HG03432 (cell line): ENCODE results near the gene FBLN2.

ENCODE experiments used
- ATAC-seq: cut with Tn5 transposase; IDR thresholded peaks from one replicate; pipeline ENCODE4 v1.9.1; 2021; ENCODE audit warnings: mild to moderate bottlenecking, moderate library complexity; ENCODE audit not compliant: unreplicated experiment

Gene FBLN2

GRCh38 chr3:13656584-13657301 lies 107.8 kb downstream of the FBLN2 start:
- no peak for ATAC-seq

- peak; percentile 84 for ATAC-seq
Observed at GRCh38 chr3:13657660-13658435, 108.9 kb downstream of the FBLN2 start.

DNA sequence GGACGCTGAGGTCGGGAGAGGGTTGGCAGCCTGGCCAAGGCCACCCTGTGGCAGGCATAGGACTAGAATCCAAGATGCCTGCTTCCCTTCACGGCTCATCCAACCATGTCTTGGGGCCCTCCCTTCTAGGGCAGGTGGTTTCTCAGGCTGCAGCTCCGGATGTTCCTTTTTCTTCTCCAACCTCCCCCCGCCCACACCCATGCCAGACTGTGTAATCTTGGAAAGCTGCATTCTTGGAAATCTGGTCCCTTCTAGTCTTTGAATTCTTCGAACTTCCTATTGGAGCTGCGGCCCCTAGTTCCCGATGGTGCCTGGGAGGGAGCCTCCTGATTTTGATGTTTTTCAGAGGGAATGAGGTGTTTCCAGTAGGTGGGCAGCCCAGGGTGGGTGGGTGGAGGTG lies 109.8 kb downstream of the FBLN2 start:
- ATAC-seq, result no peak

- no peak for ATAC-seq
Observed at GRCh38 chr3:13659221-13659969, 110.5 kb downstream of the FBLN2 start.

- no peak for ATAC-seq
Observed at GRCh38 chr3:13660042-13660874, 111.3 kb downstream of the FBLN2 start.

- ATAC-seq, result no peak
Observed at GRCh38 chr3:13661121-13661520, 112.2 kb downstream of the FBLN2 start.

GRCh38 chr3:13662238-13662847 lies 113.4 kb downstream of the FBLN2 start:
- ATAC-seq, result no peak

GRCh38 chr3:13663781-13664535 lies 115.0 kb downstream of the FBLN2 start:
- ATAC-seq, result no peak

DNA sequence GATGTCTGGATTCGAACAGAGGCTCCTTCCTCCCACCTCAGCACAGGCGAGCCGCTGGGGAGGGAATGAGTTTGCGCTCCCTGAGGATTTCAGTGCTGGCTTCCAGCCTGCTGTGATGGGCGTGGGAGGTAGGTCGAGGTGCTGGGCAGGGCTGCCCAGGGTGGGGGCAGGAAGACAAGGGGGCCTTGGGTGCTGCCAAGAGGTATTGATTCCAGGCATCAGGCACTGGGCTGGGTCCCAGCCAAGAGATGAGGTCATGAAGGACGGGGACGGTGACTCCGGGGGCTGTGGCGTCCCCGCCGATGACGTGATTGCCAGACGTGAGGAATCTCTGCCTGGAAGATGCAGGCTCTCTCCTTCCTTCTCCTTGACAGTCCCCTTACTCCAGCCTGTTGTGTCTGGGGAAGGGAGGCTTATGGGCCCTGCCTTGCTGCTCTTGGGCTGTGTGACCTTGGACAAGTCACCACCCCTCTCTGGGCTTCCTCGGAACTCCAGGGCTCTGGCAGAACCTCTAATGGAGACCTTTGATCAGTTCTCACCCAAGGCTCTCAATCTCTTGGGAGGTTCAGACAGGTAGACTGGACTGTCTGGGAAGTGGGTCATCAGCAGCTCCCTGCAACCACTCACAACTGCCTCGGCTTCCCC lies 116.8 kb downstream of the FBLN2 start:
- ATAC-seq, result no peak

- no peak for ATAC-seq
Observed at GRCh38 chr3:13666227-13666619, 117.3 kb downstream of the FBLN2 start.

- ATAC-seq, result no peak
Observed at GRCh38 chr3:13666781-13667709, 118.1 kb downstream of the FBLN2 start.

GRCh38 chr3:13668136-13668535 lies 119.2 kb downstream of the FBLN2 start:
- no peak for ATAC-seq

- ATAC-seq, result no peak
Observed at GRCh38 chr3:13669457-13669856, 120.5 kb downstream of the FBLN2 start.

DNA sequence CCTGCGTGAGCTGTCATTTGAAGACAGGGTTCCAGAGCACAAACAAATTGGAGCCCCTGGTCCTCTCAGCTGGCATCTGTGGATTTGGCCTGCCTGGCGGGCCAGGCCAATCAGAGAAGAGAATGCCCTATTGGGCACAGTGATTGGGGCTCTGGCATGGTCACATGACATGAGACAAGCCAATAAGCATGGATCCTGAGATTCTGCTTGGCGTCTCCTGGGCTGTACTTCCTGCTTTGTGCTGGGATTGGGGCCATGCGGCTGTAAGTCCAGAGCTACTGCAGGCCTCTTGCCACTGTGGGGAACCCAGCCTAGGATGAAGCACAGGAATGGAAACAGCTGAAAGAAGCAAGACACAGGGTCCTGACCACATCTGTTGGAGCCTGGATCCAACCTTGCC lies 121.4 kb downstream of the FBLN2 start:
- no peak for ATAC-seq

DNA sequence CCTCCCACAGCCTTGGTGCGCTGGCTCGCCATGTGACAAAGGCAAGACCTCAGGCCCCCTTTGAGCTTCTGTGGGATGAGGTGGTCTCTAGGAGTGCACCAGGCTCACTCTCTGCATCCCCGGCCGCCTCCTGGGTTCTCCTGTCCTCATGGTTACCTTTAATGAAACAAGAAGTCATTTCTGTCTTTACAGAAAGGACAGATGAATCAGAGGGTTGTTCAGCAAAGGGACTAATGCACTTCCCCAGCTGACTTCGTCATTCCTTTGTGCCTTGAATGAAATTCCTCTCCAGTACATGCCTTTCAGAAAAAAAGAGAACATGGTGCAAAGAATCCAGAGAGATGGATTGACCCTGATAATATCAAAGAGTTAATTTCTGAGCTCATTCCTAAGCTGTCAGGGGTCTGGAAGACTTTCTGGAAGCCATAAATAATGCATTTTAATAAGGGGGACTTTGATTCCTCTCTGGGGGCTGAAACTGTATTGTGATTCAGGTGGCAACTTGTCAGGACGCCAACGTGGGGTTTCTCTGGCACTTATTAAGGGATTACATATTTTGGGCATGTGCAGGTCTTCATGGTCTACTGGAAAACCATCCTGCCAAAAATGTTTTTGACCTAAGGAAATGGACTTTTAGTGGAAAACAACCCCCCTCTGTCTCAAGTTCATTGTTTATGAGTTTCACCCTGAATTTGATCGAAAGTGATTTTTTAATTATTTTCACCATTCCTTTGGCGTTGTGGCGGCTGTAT lies 122.7 kb downstream of the FBLN2 start:
- no peak for ATAC-seq

- ATAC-seq, result no peak
Observed at GRCh38 chr3:13673207-13673606, 124.3 kb downstream of the FBLN2 start.

- ATAC-seq, result no peak
Observed at GRCh38 chr3:13674538-13675185, 125.7 kb downstream of the FBLN2 start.
